ENCODE measurements around the gene ADAM22.

DNA sequence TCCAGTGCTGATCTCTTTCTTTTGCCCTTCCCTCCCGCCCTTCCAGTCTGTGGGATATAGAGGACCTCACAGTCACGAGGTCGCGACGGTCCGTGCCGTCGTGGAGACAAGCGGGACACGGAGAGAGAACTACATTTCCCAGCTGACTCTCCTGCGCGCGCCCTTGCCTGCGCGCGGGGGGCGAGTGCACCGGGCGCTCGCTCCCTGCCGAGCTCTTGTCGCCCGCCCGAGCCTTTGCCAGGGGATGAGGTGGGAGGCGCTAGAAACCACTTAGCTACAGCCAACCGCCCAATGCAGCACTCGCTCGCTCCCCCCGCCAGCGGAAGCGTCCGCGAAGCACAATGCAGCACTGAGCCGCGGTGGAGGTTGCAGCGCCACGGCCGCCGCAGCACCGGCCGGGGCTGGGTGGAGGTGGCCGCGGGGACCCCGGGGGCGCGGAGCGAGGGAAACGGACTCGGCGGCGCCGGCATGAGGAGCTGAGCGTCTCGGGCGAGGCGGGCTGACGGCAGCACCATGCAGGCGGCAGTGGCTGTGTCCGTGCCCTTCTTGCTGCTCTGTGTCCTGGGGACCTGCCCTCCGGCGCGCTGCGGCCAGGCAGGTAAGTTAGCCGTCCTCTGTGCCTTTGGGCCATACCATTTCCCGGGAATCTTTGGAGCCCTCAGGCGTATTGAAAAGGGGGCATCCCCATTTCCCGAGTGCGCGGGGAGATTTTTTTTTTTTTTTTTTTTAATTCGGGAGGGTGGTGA, at the start of gene ADAM22:
- no peak for TF ChIP-seq NR2F2 (IDR thresholded peaks at IDR 0.05)
- TF ChIP-seq, protein P1, sequence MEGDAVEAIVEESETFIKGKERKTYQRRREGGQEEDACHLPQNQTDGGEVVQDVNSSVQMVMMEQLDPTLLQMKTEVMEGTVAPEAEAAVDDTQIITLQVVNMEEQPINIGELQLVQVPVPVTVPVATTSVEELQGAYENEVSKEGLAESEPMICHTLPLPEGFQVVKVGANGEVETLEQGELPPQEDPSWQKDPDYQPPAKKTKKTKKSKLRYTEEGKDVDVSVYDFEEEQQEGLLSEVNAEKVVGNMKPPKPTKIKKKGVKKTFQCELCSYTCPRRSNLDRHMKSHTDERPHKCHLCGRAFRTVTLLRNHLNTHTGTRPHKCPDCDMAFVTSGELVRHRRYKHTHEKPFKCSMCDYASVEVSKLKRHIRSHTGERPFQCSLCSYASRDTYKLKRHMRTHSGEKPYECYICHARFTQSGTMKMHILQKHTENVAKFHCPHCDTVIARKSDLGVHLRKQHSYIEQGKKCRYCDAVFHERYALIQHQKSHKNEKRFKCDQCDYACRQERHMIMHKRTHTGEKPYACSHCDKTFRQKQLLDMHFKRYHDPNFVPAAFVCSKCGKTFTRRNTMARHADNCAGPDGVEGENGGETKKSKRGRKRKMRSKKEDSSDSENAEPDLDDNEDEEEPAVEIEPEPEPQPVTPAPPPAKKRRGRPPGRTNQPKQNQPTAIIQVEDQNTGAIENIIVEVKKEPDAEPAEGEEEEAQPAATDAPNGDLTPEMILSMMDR (IDR thresholded peaks at IDR 0.05; ENCODE audit: low read depth, low read length, missing input control) = no peak
- TF ChIP-seq TAF1 (conservative IDR thresholded peaks at IDR 0.05) = no peak
- no peak for TF ChIP-seq RAD21 (IDR thresholded peaks at IDR 0.05)
- TF ChIP-seq, protein P2, sequence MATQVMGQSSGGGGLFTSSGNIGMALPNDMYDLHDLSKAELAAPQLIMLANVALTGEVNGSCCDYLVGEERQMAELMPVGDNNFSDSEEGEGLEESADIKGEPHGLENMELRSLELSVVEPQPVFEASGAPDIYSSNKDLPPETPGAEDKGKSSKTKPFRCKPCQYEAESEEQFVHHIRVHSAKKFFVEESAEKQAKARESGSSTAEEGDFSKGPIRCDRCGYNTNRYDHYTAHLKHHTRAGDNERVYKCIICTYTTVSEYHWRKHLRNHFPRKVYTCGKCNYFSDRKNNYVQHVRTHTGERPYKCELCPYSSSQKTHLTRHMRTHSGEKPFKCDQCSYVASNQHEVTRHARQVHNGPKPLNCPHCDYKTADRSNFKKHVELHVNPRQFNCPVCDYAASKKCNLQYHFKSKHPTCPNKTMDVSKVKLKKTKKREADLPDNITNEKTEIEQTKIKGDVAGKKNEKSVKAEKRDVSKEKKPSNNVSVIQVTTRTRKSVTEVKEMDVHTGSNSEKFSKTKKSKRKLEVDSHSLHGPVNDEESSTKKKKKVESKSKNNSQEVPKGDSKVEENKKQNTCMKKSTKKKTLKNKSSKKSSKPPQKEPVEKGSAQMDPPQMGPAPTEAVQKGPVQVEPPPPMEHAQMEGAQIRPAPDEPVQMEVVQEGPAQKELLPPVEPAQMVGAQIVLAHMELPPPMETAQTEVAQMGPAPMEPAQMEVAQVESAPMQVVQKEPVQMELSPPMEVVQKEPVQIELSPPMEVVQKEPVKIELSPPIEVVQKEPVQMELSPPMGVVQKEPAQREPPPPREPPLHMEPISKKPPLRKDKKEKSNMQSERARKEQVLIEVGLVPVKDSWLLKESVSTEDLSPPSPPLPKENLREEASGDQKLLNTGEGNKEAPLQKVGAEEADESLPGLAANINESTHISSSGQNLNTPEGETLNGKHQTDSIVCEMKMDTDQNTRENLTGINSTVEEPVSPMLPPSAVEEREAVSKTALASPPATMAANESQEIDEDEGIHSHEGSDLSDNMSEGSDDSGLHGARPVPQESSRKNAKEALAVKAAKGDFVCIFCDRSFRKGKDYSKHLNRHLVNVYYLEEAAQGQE (IDR thresholded peaks at IDR 0.05) = no peak
- TF ChIP-seq, protein P3, sequence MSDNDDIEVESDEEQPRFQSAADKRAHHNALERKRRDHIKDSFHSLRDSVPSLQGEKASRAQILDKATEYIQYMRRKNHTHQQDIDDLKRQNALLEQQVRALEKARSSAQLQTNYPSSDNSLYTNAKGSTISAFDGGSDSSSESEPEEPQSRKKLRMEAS (IDR thresholded peaks at IDR 0.05) = no peak
- TF ChIP-seq, protein P4, sequence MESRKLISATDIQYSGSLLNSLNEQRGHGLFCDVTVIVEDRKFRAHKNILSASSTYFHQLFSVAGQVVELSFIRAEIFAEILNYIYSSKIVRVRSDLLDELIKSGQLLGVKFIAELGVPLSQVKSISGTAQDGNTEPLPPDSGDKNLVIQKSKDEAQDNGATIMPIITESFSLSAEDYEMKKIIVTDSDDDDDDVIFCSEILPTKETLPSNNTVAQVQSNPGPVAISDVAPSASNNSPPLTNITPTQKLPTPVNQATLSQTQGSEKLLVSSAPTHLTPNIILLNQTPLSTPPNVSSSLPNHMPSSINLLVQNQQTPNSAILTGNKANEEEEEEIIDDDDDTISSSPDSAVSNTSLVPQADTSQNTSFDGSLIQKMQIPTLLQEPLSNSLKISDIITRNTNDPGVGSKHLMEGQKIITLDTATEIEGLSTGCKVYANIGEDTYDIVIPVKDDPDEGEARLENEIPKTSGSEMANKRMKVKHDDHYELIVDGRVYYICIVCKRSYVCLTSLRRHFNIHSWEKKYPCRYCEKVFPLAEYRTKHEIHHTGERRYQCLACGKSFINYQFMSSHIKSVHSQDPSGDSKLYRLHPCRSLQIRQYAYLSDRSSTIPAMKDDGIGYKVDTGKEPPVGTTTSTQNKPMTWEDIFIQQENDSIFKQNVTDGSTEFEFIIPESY (IDR thresholded peaks at IDR 0.05) = no peak
- TF ChIP-seq YY1 (IDR thresholded peaks at IDR 0.05) = no peak
- TF ChIP-seq, protein P5, sequence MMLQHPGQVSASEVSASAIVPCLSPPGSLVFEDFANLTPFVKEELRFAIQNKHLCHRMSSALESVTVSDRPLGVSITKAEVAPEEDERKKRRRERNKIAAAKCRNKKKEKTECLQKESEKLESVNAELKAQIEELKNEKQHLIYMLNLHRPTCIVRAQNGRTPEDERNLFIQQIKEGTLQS (IDR thresholded peaks at IDR 0.05) = no peak

Data from liver (tissue), 3 donors.